ENCODE data around the gene SPATA31C1. TPM values are rescaled to one million over a fixed set of nuclear protein-coding genes. Genes with fewer than 3 reads are reported as not detected.

The SPATA31C1 gene
- total RNA-seq, 1 experiment from 2014 or later: 0.15 TPM

DNA sequence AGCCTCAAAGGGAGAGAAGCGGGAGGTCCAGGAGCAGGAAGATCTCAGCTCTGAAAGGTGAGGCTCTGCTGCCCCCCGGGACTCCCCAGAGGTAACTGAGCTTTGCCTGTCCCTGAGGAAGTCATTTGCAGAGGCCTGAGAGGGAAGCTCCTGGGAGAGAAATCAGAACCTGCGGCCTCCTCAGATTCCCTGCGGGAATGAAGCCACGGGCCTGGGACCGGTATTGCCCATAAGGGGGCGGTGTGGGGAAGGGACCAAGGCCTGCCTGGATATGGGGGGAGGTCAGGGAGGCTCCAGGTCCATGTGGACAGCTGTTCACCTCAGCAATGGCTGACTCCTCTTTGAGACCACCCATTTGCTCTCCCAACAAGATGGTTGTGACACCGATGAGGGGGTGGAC is 33.8 kb upstream of the SPATA31C1 start:
- Histone ChIP-seq H2AFZ (ENCODE audit: low read length) (no peak overlapping the region), H3K23ac (ENCODE audit: insufficient read length, low read depth, low read length) (no peak overlapping the region), H3T11ph (ENCODE audit: low read length) (no peak overlapping the region), H4K20me1 (ENCODE audit: control insufficient read depth, insufficient read depth, insufficient read length) (no peaks in the 10 kb centered on the region), H3K23me2 (ENCODE audit: insufficient read length, low read depth, low read length, poor library complexity, severe bottlenecking) (no peaks in the 10 kb centered on the region), H3K4ac (ENCODE audit: low read depth, low read length) (no peak overlapping the region), H3K18ac (ENCODE audit: insufficient read length, low read depth, low read length) (no peak overlapping the region), H3K4me1 (ENCODE audit: insufficient read depth, low read length) (peaks cover 3% of the 10 kb centered on the region; the same call in 1 of the 2 replicates), H2BK12ac (ENCODE audit: insufficient read length, low read depth, low read length) (no peak overlapping the region), H3K14ac (ENCODE audit: insufficient read depth, low read length) (no peak overlapping the region), H3K27ac (ENCODE audit: insufficient read length, low read depth, low read length) (no peak overlapping the region), H2BK20ac (ENCODE audit: low read depth, low read length, poor library complexity, severe bottlenecking) (no peak overlapping the region), H2BK5ac (ENCODE audit: insufficient read length, low read length) (no peak overlapping the region), H3K79me1 (ENCODE audit: insufficient read depth, low read depth, low read length, poor library complexity, severe bottlenecking) (no peaks in the 10 kb centered on the region), H4K5ac (ENCODE audit: insufficient read length, low read depth, low read length) (no peak overlapping the region), H2BK15ac (ENCODE audit: low read depth, low read length) (no peak overlapping the region), H4K91ac (ENCODE audit: insufficient read length, low read depth, low read length) (no peak overlapping the region), H3K27me3 (ENCODE audit: insufficient read depth, low read length) (no peaks in the 10 kb centered on the region), H3K9me3 (ENCODE audit: control insufficient read depth, low read depth, low read length) (no peaks in the 10 kb centered on the region), H2BK120ac (ENCODE audit: low read depth, low read length, poor library complexity, severe bottlenecking) (no peak overlapping the region), H2AK5ac (ENCODE audit: insufficient read length, low read length) (no peak overlapping the region), H3K56ac (ENCODE audit: insufficient read length, low read depth, low read length) (no peak overlapping the region), H3K9ac (ENCODE audit: extremely low read depth, insufficient read length, low read length) (no peak overlapping the region), H3K79me2 (ENCODE audit: insufficient read depth, low read length) (no peaks in the 10 kb centered on the region), H3K4me2 (ENCODE audit: insufficient read depth, insufficient read length, low read length) (no peak overlapping the region), H4K8ac (replicated peaks; ENCODE audit: insufficient read length, low read depth, low read length) (no peak overlapping the region)
- H3K9me3 Mint-ChIP-seq: peaks cover 0 to 2% of the 10 kb centered on the region in 2 experiments; a peak in 1 of 5 replicates
- peaks cover 9% of the 10 kb centered on the region for H3K27me3 Mint-ChIP-seq (ENCODE audit: low read depth)
- no peak overlapping the region for H3K27ac Mint-ChIP-seq
- no peak overlapping the region for H3K4me3 Mint-ChIP-seq
- H3K36me3 Mint-ChIP-seq (ENCODE audit: insufficient read depth in 1 of 3, low read depth in 3 of 3): no peaks in the 10 kb centered on the region; a peak in 1 of 7 replicates
- no CpG with 5 or more reads among the region's 8 CpGs for WGBS (ENCODE audit: extremely low coverage, insufficient read length, low lambda C conversion rate)
- H3K4me1 Mint-ChIP-seq: peaks cover 19 to 25% of the 10 kb centered on the region in 2 experiments
- DNase-seq: peak; percentile 73
- peak; percentile 69 for TF ChIP-seq CTCF (conservative IDR thresholded peaks at IDR 0.05)

All from H9 (cell line).